ENCODE data around the gene GPSM1.

Gene GPSM1

DNA sequence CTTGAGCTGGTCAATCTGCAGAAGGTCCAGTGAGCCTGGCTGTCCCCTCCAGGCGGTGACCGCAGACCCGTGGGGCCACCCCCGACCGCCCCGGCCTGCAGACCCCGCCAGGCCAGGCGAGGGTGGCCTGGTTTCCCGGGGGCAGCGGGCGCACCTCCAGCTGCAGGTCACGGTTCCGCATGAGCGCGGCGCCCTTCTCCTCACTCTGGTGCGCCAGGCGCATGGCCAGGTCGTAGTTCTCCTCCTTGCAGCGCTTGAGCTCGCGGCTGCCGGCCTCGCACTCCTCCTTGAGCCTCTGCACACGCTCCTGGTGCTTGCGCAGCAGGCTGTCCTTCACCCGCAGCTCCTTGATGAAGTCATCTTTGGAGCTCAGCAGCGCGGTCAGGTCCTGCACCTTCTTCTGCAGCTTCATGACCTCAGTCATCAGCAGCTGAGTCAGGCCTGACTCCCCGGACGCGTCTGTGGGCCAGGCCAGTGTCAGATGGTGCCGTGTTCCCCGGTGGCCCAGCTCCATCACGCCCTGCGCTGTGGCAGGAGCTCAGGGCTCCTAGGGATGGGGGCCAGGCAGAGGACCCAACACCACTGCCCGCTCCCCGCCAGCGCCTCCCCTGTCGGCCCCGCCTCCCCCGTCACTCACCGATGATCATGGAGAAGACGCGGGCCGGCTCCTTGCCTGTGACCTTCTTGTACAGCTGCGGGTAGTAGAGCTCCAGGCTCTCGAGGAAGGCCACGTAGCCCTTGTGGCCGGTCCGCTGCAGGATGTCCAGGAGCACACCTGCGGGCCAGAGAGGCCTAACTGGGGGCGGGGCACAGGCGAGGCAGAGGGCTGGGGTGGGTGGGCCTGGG lies 43.6 kb downstream of the GPSM1 start:
- H3K4me3 ChIP-seq (replicated peaks; ENCODE audit: low read depth, low read length), result no peak overlapping the region
- peaks cover 5% of the 10 kb centered on the region for H3K36me3 ChIP-seq (ENCODE audit: control insufficient read depth, insufficient read depth, low read length)
- no peaks in the 10 kb centered on the region for H3K27me3 ChIP-seq (replicated peaks; ENCODE audit: control insufficient read depth, insufficient read depth, low read length)
- DNase-seq (ENCODE audit: extremely low read depth, insufficient read length), result no peak
- TF ChIP-seq, protein P1, sequence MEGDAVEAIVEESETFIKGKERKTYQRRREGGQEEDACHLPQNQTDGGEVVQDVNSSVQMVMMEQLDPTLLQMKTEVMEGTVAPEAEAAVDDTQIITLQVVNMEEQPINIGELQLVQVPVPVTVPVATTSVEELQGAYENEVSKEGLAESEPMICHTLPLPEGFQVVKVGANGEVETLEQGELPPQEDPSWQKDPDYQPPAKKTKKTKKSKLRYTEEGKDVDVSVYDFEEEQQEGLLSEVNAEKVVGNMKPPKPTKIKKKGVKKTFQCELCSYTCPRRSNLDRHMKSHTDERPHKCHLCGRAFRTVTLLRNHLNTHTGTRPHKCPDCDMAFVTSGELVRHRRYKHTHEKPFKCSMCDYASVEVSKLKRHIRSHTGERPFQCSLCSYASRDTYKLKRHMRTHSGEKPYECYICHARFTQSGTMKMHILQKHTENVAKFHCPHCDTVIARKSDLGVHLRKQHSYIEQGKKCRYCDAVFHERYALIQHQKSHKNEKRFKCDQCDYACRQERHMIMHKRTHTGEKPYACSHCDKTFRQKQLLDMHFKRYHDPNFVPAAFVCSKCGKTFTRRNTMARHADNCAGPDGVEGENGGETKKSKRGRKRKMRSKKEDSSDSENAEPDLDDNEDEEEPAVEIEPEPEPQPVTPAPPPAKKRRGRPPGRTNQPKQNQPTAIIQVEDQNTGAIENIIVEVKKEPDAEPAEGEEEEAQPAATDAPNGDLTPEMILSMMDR (IDR thresholded peaks at IDR 0.05; ENCODE audit: insufficient read depth, low read length, poor library complexity, severe bottlenecking), result no peak

DNA sequence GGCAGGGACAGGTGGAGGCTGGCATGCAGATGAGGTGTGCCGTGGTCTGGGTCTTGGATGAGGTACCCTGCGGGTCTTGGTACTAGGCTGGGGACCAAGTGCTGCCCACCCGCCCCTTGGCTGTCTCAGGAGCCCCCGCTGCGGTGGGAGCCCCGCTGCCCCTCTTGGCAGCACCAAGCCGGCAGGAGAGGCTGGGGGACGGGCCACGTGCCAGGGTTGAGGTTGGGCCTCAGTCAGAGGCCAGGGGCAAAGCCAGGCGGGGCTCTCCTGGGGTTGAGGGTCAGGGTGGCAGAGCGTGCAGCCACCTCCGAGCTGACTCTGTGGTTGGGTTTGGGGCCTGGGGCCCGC lies 44.2 kb downstream of the GPSM1 start:
- no peak for DNase-seq (ENCODE audit: extremely low read depth, insufficient read length)
- TF ChIP-seq, protein P1 (IDR thresholded peaks at IDR 0.05; ENCODE audit: insufficient read depth, low read length, poor library complexity, severe bottlenecking), result no peak
- Histone ChIP-seq H3K27me3 (replicated peaks; ENCODE audit: control insufficient read depth, insufficient read depth, low read length) (no peaks in the 10 kb centered on the region), H3K4me3 (replicated peaks; ENCODE audit: low read depth, low read length) (no peak overlapping the region), H3K36me3 (ENCODE audit: control insufficient read depth, insufficient read depth, low read length) (peaks cover 9% of the 10 kb centered on the region)

DNA sequence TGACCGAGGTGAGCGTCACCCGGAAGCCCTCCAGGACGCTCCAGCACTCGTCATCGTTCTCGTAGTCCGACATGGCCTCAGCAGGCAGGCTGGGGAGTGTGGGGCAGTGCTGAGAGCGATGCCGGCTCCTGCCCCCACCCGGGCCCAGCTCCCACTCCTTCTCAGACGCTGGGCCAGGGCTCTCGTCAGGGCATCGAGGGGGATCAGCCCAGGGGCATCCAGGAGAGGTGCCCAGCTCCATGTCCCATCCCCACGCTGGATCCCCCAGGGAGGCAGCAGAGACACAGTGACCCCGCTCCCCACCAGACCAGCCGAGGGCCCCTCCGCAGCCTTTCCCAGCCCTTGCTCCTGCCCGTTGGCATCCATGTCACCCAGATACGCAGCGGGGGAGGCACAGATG lies 44.7 kb downstream of the GPSM1 start:
- H3K4me3 ChIP-seq (replicated peaks; ENCODE audit: low read depth, low read length), result peak overlapping the region; percentile 60
- TF ChIP-seq, protein P1 (IDR thresholded peaks at IDR 0.05; ENCODE audit: insufficient read depth, low read length, poor library complexity, severe bottlenecking), result no peak
- no peak for DNase-seq (ENCODE audit: extremely low read depth, insufficient read length)
- no peaks in the 10 kb centered on the region for H3K27me3 ChIP-seq (replicated peaks; ENCODE audit: control insufficient read depth, insufficient read depth, low read length)
- peaks cover 9% of the 10 kb centered on the region for H3K36me3 ChIP-seq (ENCODE audit: control insufficient read depth, insufficient read depth, low read length)

DNA sequence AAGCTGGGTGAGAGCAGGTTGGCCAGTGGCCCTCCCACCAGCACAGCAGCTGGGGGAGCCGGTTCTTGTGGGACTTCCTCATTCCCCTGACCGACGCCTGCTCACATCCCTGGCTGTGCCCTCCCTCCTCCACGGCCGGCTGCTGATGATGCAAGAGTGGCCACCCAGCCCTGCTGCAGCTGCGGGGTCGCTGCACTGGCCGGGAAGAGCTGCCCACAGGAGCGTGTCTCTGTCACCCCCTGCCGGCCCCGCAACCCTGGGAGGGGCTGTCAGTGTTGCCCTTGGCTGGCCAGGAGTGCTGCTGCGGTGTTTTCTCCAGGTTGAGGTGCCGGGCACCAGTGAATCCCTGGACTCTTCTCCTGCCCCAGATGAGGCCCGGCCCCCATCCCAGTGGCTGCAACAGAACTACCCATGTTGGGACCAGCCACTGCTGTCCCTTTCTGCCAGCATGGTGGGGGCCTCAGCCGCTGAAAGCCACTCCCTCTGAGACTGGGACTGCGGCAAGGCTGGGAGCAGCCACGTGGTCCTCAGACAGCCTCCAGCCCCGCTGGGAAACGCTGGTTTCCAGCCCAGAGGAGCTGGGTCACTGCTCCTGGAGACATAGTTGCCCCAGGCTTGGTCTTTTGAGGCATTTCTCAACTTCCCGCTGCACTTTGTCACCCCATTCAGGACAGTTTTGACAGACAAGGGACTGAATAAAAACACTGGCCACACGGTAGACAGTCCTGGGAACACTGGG lies 45.4 kb downstream of the GPSM1 start:
- peak overlapping the region; percentile 60 for H3K4me3 ChIP-seq (replicated peaks; ENCODE audit: low read depth, low read length)
- TF ChIP-seq, protein P1 (IDR thresholded peaks at IDR 0.05; ENCODE audit: insufficient read depth, low read length, poor library complexity, severe bottlenecking), result peak; percentile 27
- no peaks in the 10 kb centered on the region for H3K27me3 ChIP-seq (replicated peaks; ENCODE audit: control insufficient read depth, insufficient read depth, low read length)
- H3K36me3 ChIP-seq (ENCODE audit: control insufficient read depth, insufficient read depth, low read length), result peaks cover 11% of the 10 kb centered on the region
- DNase-seq (ENCODE audit: extremely low read depth, insufficient read length), result no peak

DNA sequence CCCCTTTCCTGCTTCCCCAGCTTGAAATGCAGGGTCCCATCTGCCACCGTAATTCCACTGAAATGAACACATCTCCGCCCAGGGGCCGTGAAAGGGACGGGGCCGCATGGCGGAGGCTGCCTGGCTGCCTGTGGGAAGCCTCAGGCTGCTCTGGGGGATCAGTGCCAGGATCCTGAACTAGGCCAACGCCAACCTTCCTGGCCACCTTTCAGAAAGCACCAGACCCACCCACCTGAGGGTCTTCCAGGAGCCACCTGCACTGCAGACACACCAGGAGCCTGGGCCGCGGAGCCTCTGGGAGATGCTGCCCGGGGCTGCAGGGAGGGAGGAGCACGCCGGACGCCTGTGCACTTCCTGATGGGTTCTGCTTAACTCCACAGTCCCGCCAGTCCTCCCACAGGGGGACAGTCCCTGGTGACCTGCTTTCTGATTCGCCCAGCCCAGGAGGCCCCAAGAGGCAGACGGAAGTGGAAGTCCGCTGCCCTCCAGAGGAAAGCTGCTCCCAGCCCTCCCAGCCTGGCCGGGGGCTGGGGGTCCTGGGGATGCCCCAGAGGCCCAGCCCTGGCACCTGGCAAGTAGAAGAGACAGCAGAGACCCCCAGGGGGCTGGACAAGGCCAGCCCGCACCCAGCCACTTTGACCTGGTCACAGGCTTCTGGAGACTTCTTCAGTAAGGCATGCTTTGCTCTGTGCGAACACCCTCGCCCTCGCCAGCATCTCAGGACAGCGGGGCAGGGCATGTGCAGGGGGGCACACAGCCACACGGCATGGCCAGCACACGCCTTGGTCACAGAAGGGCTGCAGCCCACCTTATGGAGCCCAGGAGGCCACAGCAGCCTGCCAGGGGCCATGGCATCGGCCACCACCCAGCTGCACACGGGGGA lies 46.2 kb downstream of the GPSM1 start, which contains the start of gene CARD9:
CARD9 (minus strand) TSS at position 370 of the 883 bp plus-strand sequence. CDS start 1,591 bp downstream, outside the sequence.
- peaks cover 16% of the 10 kb centered on the region for H3K36me3 ChIP-seq (ENCODE audit: control insufficient read depth, insufficient read depth, low read length)
- H3K4me3 ChIP-seq (replicated peaks; ENCODE audit: low read depth, low read length), result peak within 1 kb of the TSS; percentile 60
- TF ChIP-seq, protein P1 (IDR thresholded peaks at IDR 0.05; ENCODE audit: insufficient read depth, low read length, poor library complexity, severe bottlenecking), result no peak
- no peaks in the 10 kb centered on the region for H3K27me3 ChIP-seq (replicated peaks; ENCODE audit: control insufficient read depth, insufficient read depth, low read length)
- no peak for DNase-seq (ENCODE audit: extremely low read depth, insufficient read length)

Measured in GM06990 (cell line).